ENCODE measurements around the gene CAMKK1.
"Not testable (repeated sequence)": the region's sequence is repeated elsewhere in the genome, so short reads cannot be mapped to it uniquely, and the experiment has no call there.

Gene CAMKK1

GRCh38 chr17:3875317-3875716 is 17.5 kb downstream of the CAMKK1 start:
- DNase-seq: no peak

GRCh38 chr17:3873862-3874261 is 19.0 kb downstream of the CAMKK1 start:
- no peak for DNase-seq

GRCh38 chr17:3870871-3871306 is 22.0 kb downstream of the CAMKK1 start:
- no peak for DNase-seq

GRCh38 chr17:3867606-3868005 is 25.2 kb downstream of the CAMKK1 start:
- DNase-seq: no peak

GRCh38 chr17:3867106-3867505 is 25.7 kb downstream of the CAMKK1 start:
- no peak for DNase-seq

- no peak for DNase-seq
These were observed 26.6 kb downstream of the CAMKK1 start for GRCh38 chr17:3866276-3866675.

GRCh38 chr17:3865176-3865575 is 27.7 kb downstream of the CAMKK1 start:
- no peak for DNase-seq

- no peak for DNase-seq
These were observed 28.3 kb downstream of the CAMKK1 start for GRCh38 chr17:3864534-3864933.

- DNase-seq: no peak
These were observed 30.8 kb downstream of the CAMKK1 start for GRCh38 chr17:3861761-3862681.

- DNase-seq: no peak
These were observed 31.7 kb downstream of the CAMKK1 start for GRCh38 chr17:3860939-3861700.

GRCh38 chr17:3859940-3860339 is 32.9 kb downstream of the CAMKK1 start:
- DNase-seq: no peak

- DNase-seq: no peak
These were observed 35.4 kb downstream of the CAMKK1 start for GRCh38 chr17:3857261-3858105.

GRCh38 chr17:3854204-3854603 is 38.6 kb downstream of the CAMKK1 start:
- not testable (repeated sequence) for DNase-seq

- no peak for DNase-seq
These were observed 40.3 kb downstream of the CAMKK1 start for GRCh38 chr17:3852561-3852960.

GRCh38 chr17:3851461-3852100 is 41.3 kb downstream of the CAMKK1 start:
- no peak for DNase-seq

GRCh38 chr17:3848229-3848835 is 44.5 kb downstream of the CAMKK1 start:
- DNase-seq: no peak

GRCh38 chr17:3847165-3847670 is 45.6 kb downstream of the CAMKK1 start:
- no peak for DNase-seq

- no peak for DNase-seq
These were observed 46.3 kb downstream of the CAMKK1 start for GRCh38 chr17:3846437-3847164.

- DNase-seq: peak; percentile 55
These were observed 47.0 kb downstream of the CAMKK1 start, which contains the start of gene NCBP3 for GRCh38 chr17:3845621-3846436. Gene NCBP3, minus strand, starts transcription at chr17:3846246. Its CDS starts 23 bp downstream, at chr17:3846223.

- DNase-seq: no peak
These were observed 47.6 kb downstream of the CAMKK1 start for GRCh38 chr17:3845291-3845620.
